GM19351 (cell line): ENCODE measurements around the gene PLEKHA8.

Source experiments
- ATAC-seq: cut with Tn5 transposase; IDR thresholded peaks from one replicate; pipeline ENCODE4 v1.9.1; 2021; ENCODE audit warnings: mild to moderate bottlenecking, moderate library complexity; ENCODE audit not compliant: unreplicated experiment

PLEKHA8 gene

DNA sequence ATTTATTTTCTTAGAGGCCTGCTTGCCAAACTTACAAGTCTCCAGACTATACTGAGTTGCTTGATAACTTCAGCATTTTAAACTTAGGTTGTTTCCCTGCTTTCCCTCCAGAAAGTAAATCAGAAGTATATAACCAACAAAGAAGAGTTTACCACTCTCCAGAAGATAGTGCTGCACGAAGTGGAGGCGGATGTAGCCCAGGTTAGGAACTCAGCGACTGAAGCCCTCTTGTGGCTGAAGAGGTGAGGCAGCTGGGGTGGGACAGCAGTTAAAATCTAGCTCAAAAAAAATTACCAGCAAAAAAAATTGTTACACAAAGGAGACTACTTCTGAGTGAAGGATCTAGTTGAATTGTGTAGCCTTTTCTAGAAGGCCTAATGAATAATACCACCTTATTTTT lies 33.6 kb downstream of the PLEKHA8 start:
- ATAC-seq: peak; percentile 85

DNA sequence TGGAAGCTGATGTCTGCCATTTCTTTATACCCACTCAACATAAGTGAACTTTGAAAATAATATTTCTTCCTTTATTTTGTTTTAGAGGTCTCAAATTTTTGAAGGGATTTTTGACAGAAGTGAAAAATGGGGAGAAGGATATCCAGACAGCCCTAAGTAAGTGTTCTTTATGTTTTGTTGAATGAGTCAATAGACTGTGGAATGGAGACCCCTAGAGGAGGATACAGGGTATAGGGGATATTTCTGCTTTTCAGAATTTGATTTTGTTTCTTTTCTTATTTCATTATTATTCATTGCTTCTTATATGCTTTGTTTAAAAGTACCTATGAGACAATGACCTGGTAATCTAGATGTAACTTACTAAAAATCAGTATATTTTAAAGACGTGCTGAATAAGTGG lies 34.4 kb downstream of the PLEKHA8 start:
- peak; percentile 70 for ATAC-seq

DNA sequence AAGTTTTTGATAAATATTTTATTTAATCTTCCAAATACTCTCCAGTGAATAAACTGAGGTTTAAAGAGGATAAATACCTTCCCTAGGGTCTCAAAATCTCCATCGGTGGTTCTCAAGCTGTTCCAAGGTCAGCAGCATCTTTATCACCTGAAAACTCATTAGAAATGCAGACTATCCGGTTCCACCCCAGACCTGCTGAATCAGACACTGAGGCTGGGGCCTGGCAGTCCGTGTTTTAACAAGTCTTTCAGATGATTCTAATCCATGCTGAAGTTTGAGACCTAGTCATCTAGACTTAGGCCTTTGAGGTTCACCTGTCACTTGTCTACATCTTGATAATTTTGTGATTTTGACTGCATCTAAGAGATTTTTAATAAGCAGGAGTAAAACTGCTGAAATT lies 37.5 kb downstream of the PLEKHA8 start:
- ATAC-seq: no peak

DNA sequence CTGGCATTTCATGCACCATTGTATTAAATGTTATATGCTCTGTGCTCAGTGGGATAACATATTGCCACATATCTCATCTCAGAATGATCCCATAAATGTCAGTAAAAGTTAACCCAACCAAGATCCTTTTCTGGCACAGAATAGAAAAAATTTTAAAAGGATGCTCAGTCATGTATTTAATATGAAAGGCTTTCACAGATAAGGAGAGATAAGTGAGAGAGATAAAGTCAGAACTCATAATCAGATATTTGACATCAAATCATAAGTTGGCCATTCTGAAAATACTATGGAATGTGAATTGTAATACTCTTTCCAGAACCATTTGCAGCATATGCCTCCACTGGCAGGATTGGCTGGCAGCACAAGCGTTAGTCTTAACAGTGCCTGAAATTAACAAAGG lies 38.5 kb downstream of the PLEKHA8 start:
- no peak for ATAC-seq

DNA sequence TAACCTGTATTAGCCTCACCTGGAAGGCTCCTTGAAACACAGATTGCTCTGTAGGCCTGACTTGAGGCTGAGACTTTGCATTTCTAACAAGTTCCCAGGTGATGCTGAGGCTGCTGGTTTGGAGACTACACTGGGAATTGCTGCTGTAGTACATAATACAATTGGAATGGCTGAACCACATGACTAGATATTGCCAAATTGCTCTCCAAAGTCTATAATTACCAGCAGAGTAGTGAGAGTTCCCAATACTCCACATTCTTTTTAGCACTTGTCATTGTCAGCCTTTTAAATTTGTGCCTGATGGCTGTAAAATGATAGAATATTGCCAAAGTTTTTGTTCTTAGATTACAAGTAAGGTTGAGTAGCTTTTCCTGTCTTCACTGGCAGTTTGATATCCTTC lies 39.9 kb downstream of the PLEKHA8 start:
- ATAC-seq: no peak

DNA sequence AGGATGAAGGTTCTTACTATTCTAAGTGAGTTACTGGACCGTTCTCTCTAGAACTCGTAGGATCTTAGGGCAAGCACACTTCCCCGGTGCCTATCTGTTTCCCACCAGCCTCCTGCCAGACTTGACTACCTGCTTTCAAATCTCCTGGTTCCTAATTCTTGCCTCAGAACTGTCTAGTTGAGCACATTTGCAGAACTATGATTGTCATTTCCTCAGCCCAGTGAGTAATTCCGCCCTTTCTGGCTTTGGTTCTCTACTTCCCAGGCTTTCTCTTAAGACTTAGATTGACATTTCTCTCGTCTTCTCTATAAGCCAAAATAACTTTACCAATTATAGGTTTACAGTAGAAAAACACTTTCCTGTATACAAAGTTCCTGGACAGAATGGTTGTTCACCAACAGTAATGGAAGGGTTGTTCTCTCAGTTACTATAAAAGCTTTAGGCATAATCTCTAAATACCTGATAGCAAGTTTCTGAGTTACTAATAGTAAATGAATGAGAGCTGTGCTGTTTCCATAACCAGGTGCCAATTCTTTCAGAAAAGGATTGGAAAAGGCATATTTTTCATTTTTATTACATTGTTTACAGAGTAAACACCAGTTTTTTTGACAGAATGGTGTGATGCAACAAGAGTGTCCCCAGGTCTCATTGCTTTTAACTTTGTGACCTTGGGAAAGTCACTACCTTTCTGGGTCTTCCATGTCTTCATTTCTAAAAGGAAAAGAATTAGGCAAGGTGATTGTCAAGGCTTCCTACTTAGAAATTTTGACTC lies 41.1 kb downstream of the PLEKHA8 start:
- no peak for ATAC-seq

DNA sequence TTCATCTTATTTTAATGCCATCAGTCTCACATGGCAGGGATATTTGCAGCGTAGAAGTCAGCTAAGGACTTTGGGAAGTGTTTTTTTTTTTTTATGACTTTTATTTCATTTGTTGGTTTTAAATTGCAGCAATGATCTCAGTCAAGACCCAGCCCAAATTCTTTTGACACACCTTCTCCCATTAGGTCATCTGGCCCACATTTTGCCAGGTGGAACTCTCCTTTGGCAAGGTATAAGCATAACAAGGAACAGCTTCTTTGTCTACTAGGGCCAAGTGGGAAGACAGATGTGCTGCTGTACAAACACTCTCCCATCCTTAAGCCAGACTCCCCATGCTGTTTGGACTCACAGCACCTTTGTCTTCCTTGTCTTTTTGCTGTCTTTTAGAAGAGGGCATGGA lies 41.8 kb downstream of the PLEKHA8 start:
- no peak for ATAC-seq

DNA sequence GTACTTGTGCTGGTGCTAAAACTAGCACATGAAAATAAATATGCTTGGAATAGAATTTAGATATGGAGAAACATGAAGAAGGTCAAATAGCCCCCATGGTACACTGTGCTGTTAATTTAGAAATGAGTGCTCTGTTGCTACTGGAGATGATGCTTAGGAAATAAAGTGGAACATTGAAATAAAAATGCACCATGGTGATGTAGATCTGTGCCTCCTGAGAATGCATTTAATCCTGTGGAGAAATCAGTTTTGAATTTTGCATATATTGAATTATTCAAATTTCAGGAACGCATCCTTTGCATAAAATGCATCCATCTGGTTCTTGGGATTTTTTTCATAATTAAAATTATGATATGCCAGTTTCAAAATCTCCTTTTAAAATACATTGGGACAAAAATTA lies 44.5 kb downstream of the PLEKHA8 start:
- ATAC-seq: no peak

DNA sequence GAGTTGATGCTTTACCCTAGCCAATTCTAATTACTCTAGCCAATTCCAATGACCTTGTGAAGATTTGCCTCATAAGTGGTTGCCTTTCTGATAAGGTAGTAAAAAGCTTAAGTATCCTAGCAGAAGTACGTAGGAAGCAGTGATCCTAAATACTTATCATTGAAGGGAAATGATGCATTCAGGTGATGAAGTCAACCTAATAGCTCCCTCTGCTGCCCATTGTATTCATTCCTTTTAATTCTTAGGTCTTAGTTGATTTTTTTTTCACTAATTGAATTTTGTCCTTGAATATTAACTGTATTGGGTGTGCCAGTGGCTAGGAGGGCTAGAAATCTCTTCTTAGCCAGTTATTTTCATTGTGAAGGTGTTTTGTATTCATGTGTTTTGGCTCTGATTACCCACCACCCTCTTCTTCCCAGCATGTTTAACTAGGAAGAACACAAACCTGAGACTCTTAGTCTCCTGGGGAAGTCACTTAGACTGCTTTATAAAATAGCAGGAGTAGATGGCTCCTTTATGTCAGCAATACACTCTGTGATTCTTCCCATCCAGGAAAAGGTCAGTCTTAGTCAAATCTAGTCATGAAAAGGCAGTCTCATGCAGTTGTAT lies 46.3 kb downstream of the PLEKHA8 start:
- ATAC-seq: no peak

DNA sequence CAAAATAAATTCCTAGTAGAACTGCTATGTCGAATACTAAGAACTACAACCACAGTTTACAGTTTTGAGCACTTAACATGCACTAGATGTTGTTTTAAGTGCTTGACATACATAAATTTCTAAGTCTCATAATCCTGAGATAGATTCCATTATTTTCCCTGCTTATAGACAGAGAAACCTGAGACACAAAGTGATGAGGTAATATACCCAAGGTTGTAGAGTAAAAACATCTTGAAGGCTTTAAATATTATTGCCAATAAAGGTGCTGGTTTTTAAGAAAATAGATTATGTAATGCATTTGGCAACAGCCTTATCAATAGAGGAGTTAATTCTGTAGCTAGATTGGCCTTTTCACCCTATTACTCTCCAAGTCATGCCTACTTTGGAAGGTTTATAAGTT lies 48.2 kb downstream of the PLEKHA8 start:
- no peak for ATAC-seq

DNA sequence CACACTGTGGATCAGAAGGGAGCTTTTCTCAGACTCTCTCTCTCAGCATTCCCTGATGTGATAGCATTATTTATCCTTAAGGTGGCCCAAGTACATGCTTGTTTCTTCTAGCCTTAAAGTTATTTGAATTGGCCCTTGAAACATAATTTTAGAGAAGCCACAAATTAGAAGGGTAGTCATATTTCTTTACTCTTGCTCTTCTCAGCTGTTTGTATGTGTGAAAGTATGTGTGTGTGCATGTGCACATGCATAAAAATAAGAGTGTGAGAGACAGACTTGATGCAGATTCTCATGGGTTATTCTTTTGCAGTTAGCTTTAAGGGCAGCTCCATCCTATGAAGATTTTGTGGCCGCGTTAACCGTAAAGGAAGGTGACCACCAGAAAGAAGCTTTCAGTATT lies 50.1 kb downstream of the PLEKHA8 start:
- no peak for ATAC-seq

DNA sequence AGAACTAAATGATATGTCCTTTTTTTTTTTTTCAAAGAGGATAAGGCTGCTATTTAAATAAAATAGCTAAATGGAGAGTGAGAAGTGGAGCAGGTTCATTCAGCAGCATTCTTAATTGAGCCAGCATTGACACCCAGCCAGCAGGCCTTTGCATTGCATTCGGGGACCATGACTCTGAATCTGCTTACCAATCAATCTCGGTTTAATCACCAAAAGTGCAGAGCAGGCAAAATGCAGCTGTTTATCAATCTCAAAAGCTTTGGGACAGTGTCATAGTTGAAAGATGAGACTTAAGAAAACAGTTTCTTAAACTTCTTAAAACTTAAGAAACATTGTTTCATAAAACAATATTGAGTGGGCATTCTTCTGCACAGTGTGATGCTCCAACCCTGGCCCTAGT lies 51.7 kb downstream of the PLEKHA8 start:
- ATAC-seq: no peak

DNA sequence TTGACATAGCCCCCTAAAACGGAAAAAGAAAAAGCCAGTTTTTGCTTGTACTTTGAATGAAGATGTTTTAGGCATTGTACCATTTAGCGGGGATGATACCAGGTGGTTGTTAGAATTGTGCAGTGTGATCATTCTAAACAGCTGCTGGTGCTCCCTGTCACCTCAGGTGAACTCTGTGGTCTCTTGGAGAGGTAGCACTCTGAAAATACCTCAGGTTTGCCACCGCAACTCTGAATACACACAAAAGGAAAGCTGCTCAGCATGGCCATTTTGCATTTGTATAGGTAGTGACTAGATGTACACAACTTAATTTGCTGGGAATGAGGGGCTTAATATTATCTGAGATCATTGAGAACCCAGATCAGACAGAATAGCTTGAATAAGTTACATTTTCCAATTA lies 52.6 kb downstream of the PLEKHA8 start:
- ATAC-seq: no peak

DNA sequence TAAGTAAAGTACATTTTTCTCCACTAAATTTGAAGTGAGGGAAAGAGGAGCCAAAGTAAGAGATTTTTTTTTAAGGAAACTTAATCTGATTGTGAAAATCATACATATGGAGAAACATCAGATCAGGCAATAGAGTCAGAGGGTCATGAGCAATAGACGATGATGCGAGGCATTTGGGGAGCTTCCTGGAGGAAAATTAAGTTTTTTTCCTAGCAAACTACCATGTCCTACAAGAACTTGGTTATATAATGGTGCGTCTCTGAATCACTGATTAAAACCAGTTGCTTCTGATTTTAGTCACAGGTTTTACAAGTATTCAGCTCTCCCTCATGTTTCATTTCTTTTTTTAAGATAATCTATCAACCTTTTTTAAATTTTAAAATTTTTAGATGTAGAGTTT lies 54.5 kb downstream of the PLEKHA8 start:
- ATAC-seq: no peak

DNA sequence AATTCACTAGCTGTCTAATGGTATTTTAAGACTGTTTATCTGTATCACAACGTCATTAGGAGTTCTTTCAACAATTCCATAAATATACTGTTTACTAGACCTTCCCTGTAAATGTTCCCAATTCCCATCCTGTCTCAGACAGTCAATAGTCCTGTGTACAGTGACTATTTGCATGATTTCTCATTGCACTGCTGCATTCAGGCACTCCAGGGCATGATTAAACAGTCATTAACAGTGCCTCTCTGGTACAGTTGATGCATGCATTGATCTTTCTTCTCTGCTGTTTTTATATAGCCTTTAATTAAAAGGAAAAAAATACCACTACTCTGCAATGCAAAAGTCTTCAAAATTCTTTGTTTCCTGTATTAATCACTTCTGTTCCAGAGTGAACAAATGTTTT lies 55.1 kb downstream of the PLEKHA8 start:
- ATAC-seq: no peak

DNA sequence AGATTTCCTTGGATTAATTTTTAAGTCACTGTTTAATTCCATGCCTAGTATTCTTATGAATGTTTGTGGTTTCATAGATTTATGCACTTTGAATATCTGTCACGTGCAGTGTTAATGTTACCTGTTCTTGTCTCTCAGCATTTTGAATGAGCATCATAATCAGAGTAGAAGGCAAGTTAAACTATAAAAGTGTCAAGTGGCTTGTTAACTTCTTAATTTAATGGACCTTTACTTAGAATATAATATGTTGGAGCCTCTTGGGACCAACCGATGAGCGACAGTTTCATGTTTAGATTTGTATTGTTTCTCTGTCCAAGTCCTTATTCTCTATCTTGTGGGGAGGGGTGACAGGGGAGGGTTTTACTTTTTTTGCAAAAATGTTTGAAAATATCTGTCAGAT lies 56.0 kb downstream of the PLEKHA8 start:
- ATAC-seq: no peak

DNA sequence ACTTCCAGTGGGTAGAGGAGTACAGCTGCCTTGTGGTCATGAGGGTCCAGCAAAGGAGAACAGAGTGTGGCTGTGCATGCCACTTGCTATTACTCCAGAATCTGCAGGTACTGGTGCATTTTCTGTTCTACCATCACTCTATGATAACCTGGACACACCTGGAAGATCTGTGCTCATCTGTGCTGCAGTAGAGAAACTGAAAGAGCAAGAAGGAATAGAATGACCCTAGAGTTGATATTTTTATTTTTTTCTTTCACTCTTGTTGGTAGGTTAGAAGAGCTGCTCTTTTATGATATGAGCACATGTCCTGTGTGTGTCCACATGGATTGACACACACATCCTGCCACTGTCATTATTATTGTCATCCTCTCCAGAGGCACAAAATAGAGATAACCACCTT lies 58.3 kb downstream of the PLEKHA8 start:
- ATAC-seq: no peak

DNA sequence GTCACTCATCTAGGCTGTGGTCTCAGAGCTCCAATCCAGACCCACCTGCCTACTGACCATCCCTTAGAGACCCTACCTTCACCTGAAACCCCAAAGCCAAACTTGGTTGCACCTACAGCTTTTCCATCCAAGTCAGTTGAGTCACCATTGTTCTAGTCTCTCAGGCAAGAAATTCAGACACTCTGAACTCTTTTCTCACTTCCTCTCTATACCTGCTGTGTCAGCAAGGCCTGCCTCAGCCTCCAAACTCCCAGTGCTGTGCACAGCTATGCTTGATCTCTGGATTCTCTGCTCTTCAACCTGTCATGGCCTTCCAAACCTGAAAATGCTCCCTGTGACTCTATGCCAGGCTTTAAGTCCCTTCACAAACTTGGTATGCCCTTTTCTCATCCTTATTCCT lies 59.2 kb downstream of the PLEKHA8 start:
- no peak for ATAC-seq

DNA sequence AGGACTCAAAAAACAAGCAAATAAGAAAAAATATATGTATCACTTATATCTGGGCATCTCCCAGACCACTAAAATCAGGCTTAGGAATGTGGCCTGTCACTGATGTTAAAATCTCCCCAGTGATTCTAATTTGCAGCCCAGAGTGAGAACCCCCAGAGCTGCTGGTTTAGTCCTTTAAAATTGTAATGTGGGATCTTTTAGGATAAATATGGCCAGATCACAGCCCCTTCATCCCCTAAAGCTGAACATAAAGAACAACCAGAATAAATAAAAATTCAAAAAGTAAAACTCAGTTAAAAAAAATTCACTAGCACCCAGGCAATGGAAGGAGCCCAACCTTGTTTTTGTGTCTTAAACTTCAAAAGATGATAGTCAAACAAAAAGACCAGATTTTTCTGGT lies 60.1 kb downstream of the PLEKHA8 start:
- ATAC-seq: no peak

DNA sequence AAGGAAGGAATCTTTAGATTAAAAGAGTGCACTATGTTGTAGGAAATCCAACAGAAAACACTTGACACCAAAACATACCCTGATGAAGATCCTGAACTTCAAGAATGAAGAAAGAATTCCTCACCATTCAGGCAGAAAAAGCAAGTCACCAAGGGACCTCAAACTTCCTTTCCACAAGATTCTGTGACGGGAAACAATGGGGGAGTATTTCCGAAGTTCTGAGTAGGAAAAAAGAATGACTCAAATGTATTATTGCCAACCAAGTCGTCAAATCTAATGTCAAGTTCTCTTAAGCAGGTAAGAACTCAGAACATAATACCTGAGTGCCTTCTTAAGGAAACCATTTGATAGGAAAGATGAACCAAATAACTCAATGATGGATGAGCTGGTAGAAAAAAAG lies 61.9 kb downstream of the PLEKHA8 start:
- no peak for ATAC-seq

DNA sequence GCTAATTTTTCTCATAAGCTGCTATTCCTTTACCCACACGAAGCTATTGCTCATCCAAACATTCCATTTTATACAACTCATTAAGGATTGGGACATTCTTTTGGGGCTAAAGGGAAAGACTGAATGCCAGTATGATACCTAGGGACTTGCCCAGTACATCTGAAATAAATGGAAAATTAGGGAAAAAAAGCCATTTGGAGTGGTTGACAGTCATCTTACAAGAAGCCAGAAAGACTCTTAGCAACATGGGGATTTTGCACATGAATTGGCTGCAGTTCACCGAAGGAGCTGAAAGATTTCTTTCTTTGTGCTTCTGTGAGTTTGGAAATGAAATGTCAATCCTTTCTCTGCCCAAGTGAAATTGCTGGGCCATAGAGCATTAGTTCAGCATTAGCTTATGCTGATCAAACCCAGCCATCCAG lies 63.3 kb downstream of the PLEKHA8 start:
- ATAC-seq: no peak

DNA sequence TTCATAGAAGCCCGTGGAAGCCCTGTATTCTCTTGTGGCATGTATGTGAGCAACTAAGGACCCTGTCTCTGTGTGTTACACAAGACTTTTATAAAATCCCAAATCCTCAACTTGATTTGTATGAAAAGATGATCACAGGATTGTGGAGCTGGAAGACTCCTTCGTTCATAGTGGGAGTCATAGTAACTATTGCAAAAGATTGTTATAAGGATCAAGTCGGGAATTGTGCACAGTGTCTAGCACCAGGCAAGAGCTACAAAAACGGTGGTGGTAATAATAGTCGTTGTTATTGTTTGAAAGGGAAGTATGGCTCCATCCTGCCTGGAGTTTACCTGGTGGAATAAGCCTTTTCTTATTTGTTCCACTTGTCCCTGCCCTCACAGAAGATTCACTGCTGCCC lies 63.8 kb downstream of the PLEKHA8 start:
- ATAC-seq: no peak

DNA sequence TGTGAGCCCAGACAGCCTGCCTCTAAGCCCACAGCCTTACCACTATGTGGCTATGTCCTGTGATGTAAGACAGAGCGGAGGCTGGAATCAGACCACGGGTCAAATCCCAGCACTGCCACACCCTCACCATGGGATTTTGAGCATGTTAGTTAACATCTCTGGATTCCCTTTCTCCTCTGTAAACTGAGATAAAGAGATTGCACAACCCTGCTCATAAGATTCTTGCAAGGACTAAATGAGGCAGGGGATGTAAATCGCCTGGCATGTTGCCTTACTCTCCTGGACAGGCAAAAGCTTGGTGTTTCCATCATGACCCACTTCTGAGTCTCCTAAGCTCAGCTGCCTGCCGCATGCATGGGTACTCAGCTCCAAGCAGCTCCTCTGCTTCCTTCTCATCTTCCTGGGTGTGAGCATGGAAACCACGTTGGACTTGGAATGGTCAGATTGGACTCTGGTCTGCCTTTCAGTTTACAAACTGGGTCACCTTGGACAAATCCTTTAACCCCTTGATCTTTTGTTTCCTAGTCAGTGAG lies 65.3 kb downstream of the PLEKHA8 start:
- no peak for ATAC-seq
